ENCODE data around the gene TCTN3.

GRCh38 chr10:95656291-95657164 is 37.2 kb downstream of the TCTN3 start, which contains the start of gene ALDH18A1:
- TF ChIP-seq SIN3A (IDR thresholded peaks at IDR 0.05; ENCODE audit: borderline replicate concordance, low read depth, low read length): 0 out of 2 replicates have a peak, but pooled peaks have one; percentile 8
- TF ChIP-seq USF2 (IDR thresholded peaks at IDR 0.05; ENCODE audit: borderline replicate concordance, low read depth, low read length): no peak
- TF ChIP-seq CTCF (IDR thresholded peaks at IDR 0.05): no peak
- TF ChIP-seq MAX (IDR thresholded peaks at IDR 0.05; ENCODE audit: low read depth): peak; percentile 97
- no peak for TF ChIP-seq EZH2phosphoT487 (IDR thresholded peaks at IDR 0.05; ENCODE audit: borderline replicate concordance, low read depth)
